Measurements from ENCODE around the gene PGD.
"Not testable (repeated sequence)": the region's sequence is repeated elsewhere in the genome, so short reads cannot be mapped to it uniquely, and the experiment has no call there.

The PGD gene

GRCh38 chr1:10398734-10399443 is at the start of gene PGD:
PGD (plus strand) TSS chr1:10399064; CDS start chr1:10399118, 54 bp downstream.
- peak; percentile 96 to 99 for DNase-seq (ENCODE audit: low read depth in 2 of 2)

GRCh38 chr1:10353282-10353681 is 45.6 kb upstream of the PGD start:
- no peak for DNase-seq (ENCODE audit: low read depth in 2 of 2)

GRCh38 chr1:10353693-10354092 is 45.2 kb upstream of the PGD start:
- no peak for DNase-seq (ENCODE audit: low read depth in 2 of 2)

GRCh38 chr1:10360045-10360444 is 38.8 kb upstream of the PGD start:
- DNase-seq (ENCODE audit: low read depth in 2 of 2), result no peak

DNA sequence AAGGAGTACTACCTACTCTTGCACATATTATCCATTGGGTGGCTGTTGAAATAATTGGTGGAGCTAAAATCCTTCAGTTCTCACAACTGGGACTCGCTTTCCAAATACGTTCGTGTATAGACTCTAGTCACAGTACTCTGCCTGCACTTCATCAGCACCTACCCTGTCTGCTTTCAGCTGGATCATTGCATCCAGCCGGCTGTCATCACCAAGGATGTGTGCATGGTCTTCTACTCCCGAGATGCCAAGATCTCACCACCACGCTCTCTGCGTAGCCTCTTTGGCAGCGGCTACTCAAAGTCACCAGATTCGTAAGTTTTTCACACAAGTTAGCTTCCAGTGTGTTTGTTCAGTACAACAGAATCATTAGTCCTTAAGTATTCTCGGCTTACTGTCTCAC is 37.3 kb upstream of the PGD start:
- no peak for DNase-seq (ENCODE audit: low read depth in 2 of 2)

GRCh38 chr1:10368194-10368593 is 30.7 kb upstream of the PGD start:
- DNase-seq (ENCODE audit: low read depth in 2 of 2), result no peak

DNA sequence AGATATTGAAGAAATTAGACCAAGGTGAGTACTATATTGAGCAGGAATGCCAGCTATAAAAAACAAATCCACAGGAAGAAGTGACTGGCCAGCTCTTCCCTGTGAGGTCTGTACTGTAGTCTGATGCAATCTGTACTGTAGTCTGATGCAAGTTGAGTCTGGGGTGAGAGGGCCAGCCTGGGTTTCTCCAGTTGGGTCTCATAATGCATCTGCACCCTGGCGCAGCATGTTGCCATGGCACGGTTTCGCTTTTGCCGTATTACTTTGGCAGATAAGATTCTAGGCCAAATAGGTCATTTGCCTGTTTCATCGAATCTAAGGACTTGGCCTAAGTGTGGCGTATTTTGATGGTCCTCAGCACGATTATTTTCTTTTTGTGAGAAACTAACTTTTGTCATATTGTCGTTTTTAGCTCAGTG is 24.4 kb upstream of the PGD start:
- no peak for DNase-seq (ENCODE audit: low read depth in 2 of 2)

DNA sequence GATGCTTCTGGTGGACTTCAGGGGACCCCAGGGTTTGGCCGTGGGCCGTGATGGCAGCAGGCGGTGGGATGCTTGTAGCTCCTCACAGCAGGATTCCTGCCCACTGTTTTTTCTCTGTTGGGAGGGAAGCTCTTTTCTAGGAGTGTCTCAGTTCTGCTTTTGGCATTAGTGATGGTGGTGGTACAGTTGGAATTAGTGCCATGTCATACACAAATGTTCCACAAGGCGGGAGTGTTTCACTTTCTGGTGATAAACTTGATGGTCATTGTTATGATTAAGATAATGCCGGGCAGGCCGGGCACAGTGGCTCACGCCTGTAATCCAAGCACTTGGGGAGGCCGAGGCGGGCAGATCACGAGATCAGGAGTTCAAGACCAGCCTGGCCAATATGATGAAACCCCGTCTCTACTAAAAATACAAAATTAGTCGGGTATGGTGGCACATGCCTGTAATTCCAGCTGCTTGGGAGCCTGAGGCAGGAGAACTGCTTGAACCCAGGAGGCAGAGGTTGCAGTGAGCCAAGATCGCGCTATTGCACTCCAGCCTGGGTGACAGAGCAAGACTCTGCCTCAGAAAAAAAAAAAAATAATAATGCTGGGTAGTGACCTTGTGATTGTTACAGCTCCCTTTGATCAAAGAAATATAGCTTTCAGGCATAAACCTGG is 21.4 kb upstream of the PGD start:
- DNase-seq (ENCODE audit: low read depth in 2 of 2), result not testable (repeated sequence)

GRCh38 chr1:10378081-10378841 is 20.6 kb upstream of the PGD start:
- no peak for DNase-seq (ENCODE audit: low read depth in 2 of 2)

DNA sequence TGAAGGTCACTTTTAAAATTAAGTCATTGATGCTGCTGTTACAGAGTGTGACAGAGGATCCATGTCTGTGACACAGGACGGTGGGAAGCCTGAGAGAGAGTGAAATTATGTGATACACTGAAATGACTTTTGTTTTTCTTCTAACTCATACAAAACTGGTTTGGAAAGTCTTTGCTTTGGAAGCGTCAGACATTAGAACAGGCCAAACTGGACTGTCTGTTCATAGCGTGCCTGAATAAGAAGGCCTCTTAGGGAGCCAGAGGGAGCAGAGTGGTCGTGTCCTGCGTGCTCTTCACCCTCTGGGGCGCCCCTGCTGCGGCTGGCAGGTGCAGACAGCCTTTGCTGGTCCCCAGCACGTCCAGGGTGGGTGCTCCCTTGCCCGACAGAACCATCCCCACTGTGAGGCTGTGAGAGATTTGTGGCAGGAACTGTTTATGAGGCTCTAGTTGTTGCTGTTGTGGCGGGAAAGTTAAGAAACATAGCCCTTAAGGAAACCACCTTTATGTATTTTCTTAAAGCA is 19.7 kb upstream of the PGD start:
- DNase-seq (ENCODE audit: low read depth in 2 of 2), result no peak

DNA sequence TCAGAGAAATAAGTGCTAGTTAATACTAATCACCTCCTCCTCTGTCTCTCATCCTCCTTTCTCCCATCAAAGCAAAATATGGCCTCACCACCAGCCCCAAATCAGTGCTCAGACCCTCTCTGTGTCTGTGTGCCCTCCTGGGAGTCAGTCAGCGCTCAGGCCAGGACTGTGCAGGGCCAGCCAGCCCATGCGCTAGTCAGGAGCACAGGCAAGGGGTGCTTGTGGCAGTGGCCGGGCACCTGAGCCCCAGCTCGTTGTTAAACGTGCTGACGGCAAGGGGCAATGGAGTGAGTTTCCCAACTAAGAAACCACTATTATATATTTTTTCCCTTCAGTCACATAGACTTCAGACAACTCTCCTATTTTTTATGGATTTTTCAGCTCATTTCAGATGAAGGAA is 19.2 kb upstream of the PGD start:
- no peak for DNase-seq (ENCODE audit: low read depth in 2 of 2)

- no peak for DNase-seq (ENCODE audit: low read depth in 2 of 2)
Observed at GRCh38 chr1:10380594-10381275, 18.1 kb upstream of the PGD start.

- no peak for DNase-seq (ENCODE audit: low read depth in 2 of 2)
Observed at GRCh38 chr1:10383630-10384029, 15.2 kb upstream of the PGD start.

DNA sequence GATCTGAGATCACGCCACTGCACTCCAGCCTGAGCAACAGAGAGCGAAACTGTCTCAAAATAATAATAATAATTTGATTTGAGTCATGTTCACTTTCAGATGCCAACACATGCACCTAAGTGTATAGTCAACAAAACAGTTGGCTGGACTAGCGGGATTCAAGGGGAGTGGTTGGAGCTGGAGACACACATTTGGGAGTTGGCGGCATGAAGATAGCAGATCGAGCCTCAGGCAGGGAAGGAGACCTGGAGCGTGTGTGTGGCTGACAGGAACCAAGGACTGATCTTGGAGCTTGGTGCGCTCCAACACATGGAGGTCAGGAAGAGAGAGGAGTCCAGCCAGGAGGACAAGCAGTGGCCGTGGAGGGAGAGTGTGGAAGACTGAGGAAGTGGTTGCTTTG is 14.6 kb upstream of the PGD start:
- DNase-seq (ENCODE audit: low read depth in 2 of 2), result no peak

GRCh38 chr1:10386761-10387676 is 11.8 kb upstream of the PGD start:
- no peak for DNase-seq (ENCODE audit: low read depth in 2 of 2)

GRCh38 chr1:10387677-10388386 is 11.0 kb upstream of the PGD start:
- DNase-seq (ENCODE audit: low read depth in 2 of 2), result no peak

DNA sequence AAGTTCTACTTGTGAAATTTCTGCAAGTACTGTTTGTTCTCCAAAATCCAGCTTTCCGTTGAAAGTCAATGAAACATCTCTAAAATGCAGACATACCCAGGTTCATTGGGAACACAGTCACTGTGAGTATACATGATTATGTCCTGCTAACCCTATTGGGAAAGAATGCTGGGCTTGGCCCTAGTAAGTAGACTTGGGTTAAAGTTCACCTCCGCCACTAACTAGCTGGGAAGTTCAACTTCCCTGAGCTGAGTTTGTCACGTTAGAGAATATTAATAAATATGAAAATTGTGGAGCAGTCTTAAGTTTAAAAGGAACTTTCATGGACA is 10.5 kb upstream of the PGD start:
- DNase-seq (ENCODE audit: low read depth in 2 of 2), result no peak

- DNase-seq (ENCODE audit: low read depth in 2 of 2), result no peak
Observed at GRCh38 chr1:10389271-10389973, 9.4 kb upstream of the PGD start.

DNA sequence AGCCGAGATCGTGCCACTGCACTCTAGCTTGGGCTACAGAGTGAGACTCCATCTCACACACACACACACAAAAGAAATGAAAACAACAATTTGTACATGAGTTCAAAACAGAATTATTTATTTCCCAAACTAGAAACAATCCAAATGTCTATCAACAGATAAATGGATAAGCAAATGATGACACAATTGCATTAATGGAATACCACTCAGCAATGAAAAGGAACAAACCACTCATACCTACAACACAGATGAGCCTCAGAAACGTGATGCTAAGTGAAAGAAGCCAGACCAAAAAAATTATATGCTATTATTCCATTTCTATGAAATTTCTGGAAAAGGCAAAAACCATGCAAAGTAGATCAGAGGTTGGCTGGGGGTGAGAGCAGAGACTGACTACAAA is 2.0 kb upstream of the PGD start:
- no peak for DNase-seq (ENCODE audit: low read depth in 2 of 2)

- DNase-seq (ENCODE audit: low read depth in 2 of 2), result no peak
Observed at GRCh38 chr1:10398278-10398733, 558 bp upstream of the PGD start.

Data from activated CD4-positive, alpha-beta T cell treated with anti-CD3 and anti-CD28 coated beads for 24 hours (primary cell).